H9 (cell line): ENCODE results near the gene RGS16. TPM values are rescaled to one million over a fixed set of nuclear protein-coding genes. Genes with fewer than 3 reads are reported as not detected.

Experiments
- DNase-seq: peaks from one replicate; pipeline ENCODE4 v3.0.0-alpha.2; 2017
- H2AFZ ChIP-seq: one replicate; pipeline ENCODE4 v1.6.1; 2013; ENCODE audit warnings: mild to moderate bottlenecking, low read length, control low read depth, moderate library complexity
- H2AK5ac ChIP-seq: 2 replicates; pipeline ENCODE4 v1.6.1; 2013; ENCODE audit warnings: low read length, control low read depth, mixed read lengths; ENCODE audit not compliant: insufficient read length
- H2BK120ac ChIP-seq: one replicate; pipeline ENCODE4 v1.6.1; 2013; ENCODE audit warnings: low read depth, mild to moderate bottlenecking, low read length, control low read depth, inconsistent platforms; ENCODE audit not compliant: poor library complexity, severe bottlenecking
- H2BK12ac ChIP-seq: 2 replicates; pipeline ENCODE4 v1.6.1; 2013; ENCODE audit warnings: low read length, control low read depth, mixed read lengths, low read depth; ENCODE audit not compliant: insufficient read length
- H2BK15ac ChIP-seq: 2 replicates; pipeline ENCODE4 v1.6.1; 2013; ENCODE audit warnings: low read depth, low read length, control low read depth
- H2BK20ac ChIP-seq: one replicate; pipeline ENCODE4 v1.6.1; 2013; ENCODE audit warnings: low read depth, mild to moderate bottlenecking, low read length, control low read depth, inconsistent platforms; ENCODE audit not compliant: poor library complexity, severe bottlenecking
- H2BK5ac ChIP-seq: 2 replicates; pipeline ENCODE4 v1.6.1; 2013; ENCODE audit warnings: low read length, control low read depth, mixed read lengths; ENCODE audit not compliant: insufficient read length
- H3K14ac ChIP-seq: 2 replicates; pipeline ENCODE4 v1.6.1; 2013; ENCODE audit warnings: low read length, control low read depth; ENCODE audit not compliant: insufficient read depth
- H3K18ac ChIP-seq: 2 replicates; pipeline ENCODE4 v1.6.1; 2013; ENCODE audit warnings: low read depth, mild to moderate bottlenecking, mixed read lengths, low read length, control low read depth; ENCODE audit not compliant: insufficient read length
- H3K23ac ChIP-seq: 2 replicates; pipeline ENCODE4 v1.6.1; 2013; ENCODE audit warnings: low read length, control low read depth, mixed read lengths, low read depth; ENCODE audit not compliant: insufficient read length
- H3K23me2 ChIP-seq: 2 replicates; pipeline ENCODE4 v1.6.1; 2013; ENCODE audit warnings: low read depth, mild to moderate bottlenecking, mixed read lengths, low read length, control low read depth; ENCODE audit not compliant: insufficient read length, poor library complexity, severe bottlenecking
- H3K27ac ChIP-seq: 2 replicates; pipeline ENCODE4 v1.5.1; 2013; ENCODE audit warnings: low read length, control low read depth, mixed read lengths, low read depth; ENCODE audit not compliant: insufficient read length
- H3K27me3 ChIP-seq: 2 replicates; pipeline ENCODE4 v1.6.1; 2013; ENCODE audit warnings: low read length, control low read depth, inconsistent platforms; ENCODE audit not compliant: insufficient read depth
- H3K4ac ChIP-seq: 2 replicates; pipeline ENCODE4 v1.6.1; 2013; ENCODE audit warnings: low read depth, mild to moderate bottlenecking, control low read depth, inconsistent platforms, low read length, moderate library complexity
- H3K4me1 ChIP-seq: 2 replicates; pipeline ENCODE4 v1.6.1; 2013; ENCODE audit warnings: low read length, control low read depth, inconsistent platforms; ENCODE audit not compliant: insufficient read depth
- H3K4me2 ChIP-seq: 2 replicates; pipeline ENCODE4 v1.6.1; 2013; ENCODE audit warnings: low read length, control low read depth, mixed read lengths; ENCODE audit not compliant: insufficient read length, insufficient read depth
- H3K56ac ChIP-seq: 2 replicates; pipeline ENCODE4 v1.6.1; 2013; ENCODE audit warnings: low read depth, mild to moderate bottlenecking, mixed read lengths, low read length, control low read depth; ENCODE audit not compliant: insufficient read length
- H3K79me1 ChIP-seq: 2 replicates; pipeline ENCODE4 v1.6.1; 2013; ENCODE audit warnings: low read depth, mild to moderate bottlenecking, moderate library complexity, low read length, control low read depth, inconsistent platforms; ENCODE audit not compliant: insufficient read depth, poor library complexity, severe bottlenecking
- H3K79me2 ChIP-seq: 2 replicates; pipeline ENCODE4 v1.6.1; 2013; ENCODE audit warnings: low read length, control low read depth, inconsistent platforms; ENCODE audit not compliant: insufficient read depth
- H3K9ac ChIP-seq: 2 replicates; pipeline ENCODE4 v1.6.1; 2013; ENCODE audit warnings: low read length, control low read depth, mixed read lengths; ENCODE audit not compliant: insufficient read length; ENCODE audit errors: extremely low read depth
- H3K9me3 ChIP-seq: one replicate; pipeline ENCODE4 v1.6.1; 2013; ENCODE audit warnings: low read depth, low read length, inconsistent platforms; ENCODE audit not compliant: control insufficient read depth
- H3T11ph ChIP-seq: one replicate; pipeline ENCODE4 v1.6.1; 2013; ENCODE audit warnings: mild to moderate bottlenecking, low read length, control low read depth, inconsistent platforms
- H4K20me1 ChIP-seq: one replicate; pipeline ENCODE4 v1.6.1; 2013; ENCODE audit not compliant: control insufficient read depth, insufficient read length, insufficient read depth
- H4K5ac ChIP-seq: 2 replicates; pipeline ENCODE4 v1.6.1; 2013; ENCODE audit warnings: low read depth, mild to moderate bottlenecking, mixed read lengths, low read length, control low read depth; ENCODE audit not compliant: insufficient read length
- H4K8ac ChIP-seq: replicated peaks from 2 replicates; pipeline ENCODE4 v1.6.1; 2013; ENCODE audit warnings: low read length, control low read depth, mixed read lengths, low read depth; ENCODE audit not compliant: insufficient read length
- H4K91ac ChIP-seq: 2 replicates; pipeline ENCODE4 v1.6.1; 2013; ENCODE audit warnings: low read depth, mild to moderate bottlenecking, moderate library complexity, mixed read lengths, low read length, control low read depth; ENCODE audit not compliant: insufficient read length
- H3K27ac Mint-ChIP-seq, 3 experiments: 2 replicates in 2 of 3; 3 replicates in 1 of 3; pipeline ENCODE4 v1.8.0; 2020 to 2021; ENCODE audit warnings: mixed read lengths in 3 of 3, mild to moderate bottlenecking in 1 of 3, moderate library complexity in 1 of 3
- H3K27me3 Mint-ChIP-seq: 2 replicates; pipeline ENCODE4 v1.8.0; 2021; ENCODE audit warnings: low read depth, mild to moderate bottlenecking, moderate library complexity, mixed read lengths
- H3K36me3 Mint-ChIP-seq, 3 experiments: 2 replicates in 2 of 3; 3 replicates in 1 of 3; pipeline ENCODE4 v1.8.0; 2020 to 2021; ENCODE audit warnings: low read depth in 3 of 3, mixed read lengths in 3 of 3; ENCODE audit not compliant: insufficient read depth in 1 of 3
- H3K4me1 Mint-ChIP-seq, 2 experiments: 2 replicates each; pipeline ENCODE4 v1.8.0; 2020; ENCODE audit warnings: mixed read lengths in 2 of 2
- H3K4me3 Mint-ChIP-seq, 2 experiments: 2 replicates in 1 of 2; 3 replicates in 1 of 2; pipeline ENCODE4 v1.8.0; 2020 to 2021; ENCODE audit warnings: mild to moderate bottlenecking in 2 of 2, mixed read lengths in 2 of 2, moderate library complexity in 1 of 2
- H3K9me3 Mint-ChIP-seq, 2 experiments: 2 replicates in 1 of 2; 3 replicates in 1 of 2; pipeline ENCODE4 v1.8.0; 2020; ENCODE audit warnings: mild to moderate bottlenecking in 2 of 2, mixed read lengths in 2 of 2, moderate library complexity in 1 of 2
- CTCF ChIP-seq: fragments of 200-600 bp; sonication (generic); conservative IDR thresholded peaks from 3 replicates; pipeline ENCODE4 v1.8.0; 2021; ENCODE audit warnings: antibody characterized with exemption, mild to moderate bottlenecking
- WGBS: extraction: QIAGEN DNeasy Blood & Tissue Kit; methylation state at CpG from one replicate; pipeline ENCODE4 v1.1.7; 2013; ENCODE audit warnings: missing lambda C conversion rate, low lambda C conversion rate, mixed read lengths; ENCODE audit not compliant: insufficient read length; ENCODE audit errors: extremely low coverage; 5-methylcytosine and 5-hydroxymethylcytosine counted together
- total RNA-seq: library from RNA; stranded (reverse); gene quantifications from 2 replicates; pipeline ENCODE4 v1.2.1, GENCODE V29; 2021

The RGS16 gene
- total RNA-seq, 1 experiment from 2014 or later, result 6.9 TPM

GRCh38 chr1:182629080-182629479 lies 24.9 kb upstream of the RGS16 start:
- Histone ChIP-seq H2AFZ (no peak overlapping the region), H4K20me1 (no peaks in the 10 kb centered on the region), H4K8ac (no peak overlapping the region), H3K14ac (no peak overlapping the region), H2BK5ac (no peak overlapping the region), H2BK15ac (no peak overlapping the region), H2BK12ac (no peak overlapping the region), H3K23ac (no peak overlapping the region), H3K4ac (no peak overlapping the region), H3K79me2 (no peaks in the 10 kb centered on the region), H3K27ac (no peak overlapping the region), H3K4me2 (no peak overlapping the region), H3K23me2 (no peaks in the 10 kb centered on the region), H3K79me1 (no peaks in the 10 kb centered on the region), H3K4me1 (peaks cover 6% of the 10 kb centered on the region), H3K27me3 (no peaks in the 10 kb centered on the region), H2BK120ac (no peak overlapping the region), H4K5ac (no peak overlapping the region), H2AK5ac (no peak overlapping the region), H4K91ac (no peak overlapping the region), H2BK20ac (no peak overlapping the region), H3T11ph (no peak overlapping the region), H3K9ac (no peak overlapping the region), H3K56ac (no peak overlapping the region), H3K18ac (no peak overlapping the region), H3K9me3 (no peaks in the 10 kb centered on the region)
- Mint-ChIP-seq H3K9me3 (no peaks in the 10 kb centered on the region), H3K27ac (no peak overlapping the region; a peak in 1 of 7 replicates), H3K4me3 (no peak overlapping the region), H3K4me1 (peaks cover 43 to 45% of the 10 kb centered on the region in 2 experiments), H3K27me3 (no peaks in the 10 kb centered on the region; the same call in 1 of the 2 replicates), H3K36me3 (no peaks in the 10 kb centered on the region)
- TF ChIP-seq CTCF, result no peak
- no CpG with 5 or more reads among the region's 2 CpGs for WGBS
- DNase-seq, result no peak
